CD4-positive, alpha-beta T cell treated with Interleukin-1 beta for 1 hour (primary cell): ENCODE results near the gene LINC00632.
"Not testable (repeated sequence)": the region's sequence is repeated elsewhere in the genome, so short reads cannot be mapped to it uniquely, and the experiment has no call there.

ENCODE experiments used
- DNase-seq, 2 donors: peaks; one replicate each; pipeline ENCODE4 v3.0.0-alpha.2; 2020 to 2022

The LINC00632 gene

GRCh38 chrX:140709421-140709846, at the start of gene LINC00632:
Gene LINC00632 (plus strand): TSS chrX:140709759.
- DNase-seq = no peak

GRCh38 chrX:140661643-140662042, 47.9 kb upstream of the LINC00632 start:
- no peak for DNase-seq

- DNase-seq = no peak
Measured at GRCh38 chrX:140664939-140665338, 44.6 kb upstream of the LINC00632 start.

GRCh38 chrX:140672840-140673731, 36.5 kb upstream of the LINC00632 start:
- no peak for DNase-seq

DNA sequence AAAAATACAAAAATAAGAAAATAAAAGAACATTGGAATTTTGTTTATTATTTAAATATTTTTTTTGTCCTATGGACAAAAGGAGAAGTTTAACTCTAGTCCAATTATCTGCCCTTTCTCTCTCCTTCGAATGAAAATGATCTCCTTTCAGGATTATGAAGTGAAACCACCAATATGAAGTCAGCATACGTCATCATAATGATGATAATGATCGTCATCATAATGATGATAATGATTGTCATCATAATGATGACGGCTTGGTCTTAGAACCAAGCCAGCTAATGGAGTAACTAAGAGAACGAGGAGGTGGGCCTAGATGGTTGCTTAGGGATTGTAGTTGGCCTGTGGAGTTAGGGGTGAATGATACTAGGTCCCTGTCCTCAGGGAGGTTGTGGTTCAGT, 21.9 kb upstream of the LINC00632 start:
- no peak for DNase-seq

DNA sequence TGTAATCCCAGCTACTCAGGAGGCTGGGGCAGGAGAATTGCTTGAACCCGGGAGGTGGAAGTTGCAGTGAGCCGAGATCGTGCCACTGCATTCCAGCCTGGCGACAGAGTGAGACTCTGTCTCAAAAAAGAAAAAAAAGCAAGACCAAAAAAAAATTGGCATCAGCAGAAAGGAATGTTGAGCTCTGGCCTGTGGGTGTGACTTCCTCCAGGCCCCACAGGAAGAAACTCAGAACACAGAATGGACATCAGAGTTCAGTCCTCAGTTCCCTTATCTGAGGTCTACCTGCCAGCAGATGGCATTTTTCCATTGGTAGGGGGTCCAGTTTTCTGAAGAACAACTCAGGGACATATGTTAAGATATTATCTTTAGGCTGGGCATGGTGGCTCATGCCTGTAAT, 18.0 kb upstream of the LINC00632 start:
- DNase-seq = not testable (repeated sequence)

DNA sequence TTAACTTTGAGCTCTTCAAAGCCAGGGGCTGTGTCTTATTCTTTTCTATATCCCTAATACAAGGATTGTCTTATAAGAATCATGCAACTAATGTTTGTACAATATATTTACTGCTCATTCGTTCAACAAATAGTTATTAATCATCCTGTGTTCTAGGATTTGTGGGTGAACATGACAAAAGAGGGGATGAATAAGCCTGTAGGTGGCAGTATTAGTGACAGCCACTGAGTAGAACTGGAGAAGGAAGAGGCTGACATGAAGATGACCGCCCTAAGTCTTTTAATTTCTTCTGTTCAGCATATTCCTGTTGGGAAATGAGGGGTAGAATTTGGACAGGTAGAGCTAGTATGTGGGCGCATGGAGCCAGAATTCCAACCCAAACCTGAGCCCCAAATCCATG, 11.9 kb upstream of the LINC00632 start:
- DNase-seq = no peak

GRCh38 chrX:140701480-140701879, 8.1 kb upstream of the LINC00632 start:
- no peak for DNase-seq

- DNase-seq = no peak
Measured at GRCh38 chrX:140710710-140711109, 1.2 kb downstream of the LINC00632 start.

GRCh38 chrX:140711894-140712293, 2.3 kb downstream of the LINC00632 start:
- DNase-seq = no peak

DNA sequence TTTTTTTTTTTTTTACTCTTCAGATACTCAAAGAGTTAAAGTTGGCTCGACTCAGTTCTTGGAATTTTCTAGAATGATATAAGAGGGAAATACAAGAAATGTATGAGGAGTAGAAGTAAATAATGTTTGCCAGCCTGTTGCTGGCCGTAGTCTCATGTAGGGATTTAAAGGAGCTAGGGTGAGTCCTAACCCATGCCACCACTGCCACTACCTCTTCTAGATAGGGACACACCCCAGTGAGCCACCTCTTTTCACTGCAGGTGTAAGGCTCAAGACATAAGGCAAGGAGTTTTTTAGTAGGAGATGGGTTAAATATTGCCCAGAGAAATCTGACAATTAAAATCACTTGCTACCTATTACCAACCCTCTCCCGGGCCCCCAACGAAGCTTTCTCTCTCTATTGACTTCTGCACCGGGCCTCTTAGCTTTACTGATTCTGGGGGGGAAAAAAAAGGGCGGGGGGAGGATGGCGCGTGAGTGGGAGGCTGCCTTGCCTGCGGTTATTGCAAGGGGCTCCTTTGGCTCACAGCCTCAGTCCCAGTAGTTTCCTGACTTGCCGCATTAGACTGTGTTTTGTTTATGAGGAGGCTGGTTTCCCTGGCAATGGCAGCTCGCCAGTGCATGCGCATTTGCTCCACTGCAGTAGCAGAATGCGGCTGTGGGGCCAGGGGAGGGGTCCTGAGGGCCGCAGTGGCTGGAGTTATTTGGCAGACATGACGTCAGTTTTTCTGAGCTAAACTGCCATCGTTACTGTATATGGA, 3.0 kb downstream of the LINC00632 start:
- peak; percentile 32 to 54 for DNase-seq

DNA sequence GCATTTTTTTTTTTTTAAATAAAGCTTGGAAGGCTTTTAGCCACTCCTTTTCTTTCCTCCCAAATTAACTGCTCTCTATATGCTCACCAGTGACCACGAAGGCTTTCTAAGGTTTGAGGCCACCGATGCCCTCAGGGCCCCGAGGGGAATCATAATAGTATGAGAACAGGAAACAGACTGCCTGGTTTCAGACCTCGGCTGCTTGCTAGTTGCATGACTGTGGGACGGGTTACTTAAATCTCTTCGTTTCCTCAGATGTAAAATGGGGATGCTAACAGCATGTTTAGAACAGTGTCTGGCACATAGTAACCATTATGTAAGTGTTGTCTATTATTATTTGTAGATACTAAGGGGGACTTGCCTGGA, 3.6 kb downstream of the LINC00632 start:
- DNase-seq = no peak

- DNase-seq = no peak
Measured at GRCh38 chrX:140715787-140716186, 6.2 kb downstream of the LINC00632 start.

DNA sequence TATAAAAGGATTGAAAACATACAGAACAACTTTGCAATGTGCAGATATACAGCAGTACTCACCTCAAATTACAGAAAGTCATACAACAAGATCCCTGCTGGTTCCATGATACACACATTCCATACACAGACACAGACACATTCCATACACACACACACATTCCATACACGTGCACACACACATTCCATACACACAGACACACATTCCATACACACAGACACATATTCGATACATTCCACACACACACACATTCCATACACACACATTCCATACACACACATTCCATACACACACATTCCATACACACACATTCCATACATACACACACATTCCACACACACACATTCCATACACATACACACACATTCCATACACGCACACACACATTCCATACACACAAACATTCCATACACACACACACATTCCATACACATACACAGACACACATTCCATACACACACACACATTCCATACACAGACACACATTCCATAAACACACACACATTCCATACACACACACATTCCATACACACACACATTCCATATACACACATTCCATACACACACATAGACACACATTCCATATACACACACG, 13.7 kb downstream of the LINC00632 start:
- no peak for DNase-seq

DNA sequence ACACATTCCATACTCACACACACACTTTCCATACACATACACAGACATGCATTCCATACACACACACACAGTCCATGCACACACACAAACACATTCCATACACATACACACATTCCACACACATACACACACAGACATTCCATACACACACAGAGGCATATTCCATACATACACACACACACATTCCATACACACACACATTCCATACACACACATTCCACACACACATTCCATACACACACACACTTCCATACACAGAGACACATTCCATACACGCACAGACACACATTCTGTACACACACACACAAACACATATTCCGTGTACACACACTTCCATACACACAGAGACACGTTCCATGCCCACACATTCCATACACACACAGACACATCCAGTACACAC, 14.8 kb downstream of the LINC00632 start:
- DNase-seq = no peak

DNA sequence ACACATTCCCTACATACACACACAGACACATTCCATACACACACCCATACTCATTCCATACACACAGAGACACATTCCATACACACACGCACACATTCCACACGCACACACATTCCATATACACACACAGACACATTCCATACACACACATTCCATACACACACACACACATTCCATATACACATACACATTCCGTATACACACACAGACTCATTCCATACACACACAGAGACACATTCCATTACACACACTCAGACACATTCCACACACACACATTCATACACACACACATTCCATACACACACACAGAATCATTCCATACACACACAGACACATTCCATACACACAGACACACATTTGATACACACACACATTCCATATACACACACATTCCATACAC, 15.2 kb downstream of the LINC00632 start:
- DNase-seq = no peak

GRCh38 chrX:140725500-140725899, 15.9 kb downstream of the LINC00632 start:
- no peak for DNase-seq

GRCh38 chrX:140733766-140734342, 24.3 kb downstream of the LINC00632 start:
- peak in 1 of 2 donors; percentile 13 for DNase-seq

- peak in 1 of 2 donors; percentile 11 for DNase-seq
Measured at GRCh38 chrX:140744085-140744484, 34.5 kb downstream of the LINC00632 start.

DNA sequence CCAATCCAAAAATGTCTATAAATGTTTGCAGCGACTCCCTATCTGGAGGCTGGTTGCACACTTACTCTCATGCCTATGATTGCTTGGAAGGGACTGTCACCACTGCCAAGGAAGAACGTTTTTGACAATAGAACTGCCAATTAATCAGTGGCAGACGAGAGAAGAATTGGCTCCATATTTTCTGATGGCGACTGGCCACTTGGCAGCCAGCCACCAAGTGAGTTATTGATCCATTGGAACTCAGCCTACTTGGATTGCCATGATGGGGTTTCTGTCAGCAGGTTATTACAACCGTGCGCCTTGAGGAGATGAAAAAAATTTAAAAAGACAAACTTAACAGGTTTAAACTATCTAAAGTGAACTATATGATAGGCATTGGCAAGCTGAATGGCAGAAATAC, 47.4 kb downstream of the LINC00632 start:
- DNase-seq = no peak

GRCh38 chrX:140762061-140762460, 52.5 kb downstream of the LINC00632 start:
- DNase-seq = peak in 1 of 2 donors; percentile 39

DNA sequence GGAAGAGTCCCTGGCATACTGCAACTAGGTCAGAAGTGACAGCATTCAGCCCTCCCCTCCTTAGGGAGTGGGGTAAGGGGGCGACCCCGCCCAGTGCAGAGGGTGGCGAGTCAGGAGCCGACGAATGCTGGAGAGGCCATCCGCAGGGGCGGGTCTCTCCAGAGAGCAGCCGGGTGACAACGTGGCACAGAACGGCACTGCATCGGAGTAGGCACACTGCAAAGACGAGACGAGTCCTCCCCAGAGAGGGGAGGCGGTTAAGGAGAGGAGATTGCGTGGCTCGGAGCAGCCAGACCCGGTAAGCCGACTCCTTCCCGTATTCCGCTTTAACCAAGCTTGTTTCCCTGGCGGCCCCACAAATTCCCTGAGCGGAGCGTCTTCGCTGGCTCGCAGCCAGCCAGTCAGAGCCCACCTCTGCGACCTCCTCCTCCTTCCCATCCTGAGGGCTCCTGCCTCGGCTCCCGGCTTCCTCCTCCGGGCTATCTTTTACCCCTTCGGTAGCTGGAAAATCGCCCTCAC, 54.9 kb downstream of the LINC00632 start:
- no peak for DNase-seq
